GM12878 (cell line): ENCODE measurements around the gene NPHP1.

ENCODE experiments used
- EZH2 ChIP-seq: IDR thresholded peaks from 2 replicates; pipeline ENCODE4 v1.6.1; 2012; ENCODE audit warnings: low read depth, mild to moderate bottlenecking, control low read depth, inconsistent platforms, low read length, borderline replicate concordance; ENCODE audit not compliant: control insufficient read depth
- TF ChIP-seq, protein P1 (sequence below), 3 experiments: IDR thresholded peaks in 2 of 3; conservative IDR thresholded peaks in 1 of 3; 2 replicates each; pipeline ENCODE4 v1.5.1; 2011; ENCODE audit warnings: low read depth in 3 of 3, low read length in 3 of 3, mild to moderate bottlenecking in 3 of 3, control low read depth in 2 of 3, moderate library complexity in 2 of 3, inconsistent platforms in 1 of 3, mixed read lengths in 1 of 3; ENCODE audit not compliant: control insufficient read depth in 2 of 3, insufficient read depth in 1 of 3; ENCODE audit errors: extremely low read depth in 1 of 3

DNA sequence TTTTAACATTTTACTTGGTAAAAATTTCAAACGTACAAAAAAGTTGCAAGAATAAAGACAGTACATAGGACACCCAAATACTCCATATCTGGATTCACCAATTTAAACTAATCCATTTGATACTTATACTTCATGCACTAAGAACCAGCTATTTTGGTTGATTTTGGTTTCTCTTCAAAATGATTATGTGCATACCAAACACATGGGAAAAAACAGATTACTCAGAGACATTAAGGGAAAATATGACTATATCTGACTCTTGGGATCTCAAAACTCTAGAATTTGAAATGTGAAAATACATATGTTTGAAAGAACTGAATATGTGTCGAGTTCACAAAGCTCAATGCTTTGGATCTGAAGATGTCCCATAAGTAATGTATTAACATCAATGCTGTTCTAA, 73.6 kb downstream of the NPHP1 start:
- TF ChIP-seq, protein P1, sequence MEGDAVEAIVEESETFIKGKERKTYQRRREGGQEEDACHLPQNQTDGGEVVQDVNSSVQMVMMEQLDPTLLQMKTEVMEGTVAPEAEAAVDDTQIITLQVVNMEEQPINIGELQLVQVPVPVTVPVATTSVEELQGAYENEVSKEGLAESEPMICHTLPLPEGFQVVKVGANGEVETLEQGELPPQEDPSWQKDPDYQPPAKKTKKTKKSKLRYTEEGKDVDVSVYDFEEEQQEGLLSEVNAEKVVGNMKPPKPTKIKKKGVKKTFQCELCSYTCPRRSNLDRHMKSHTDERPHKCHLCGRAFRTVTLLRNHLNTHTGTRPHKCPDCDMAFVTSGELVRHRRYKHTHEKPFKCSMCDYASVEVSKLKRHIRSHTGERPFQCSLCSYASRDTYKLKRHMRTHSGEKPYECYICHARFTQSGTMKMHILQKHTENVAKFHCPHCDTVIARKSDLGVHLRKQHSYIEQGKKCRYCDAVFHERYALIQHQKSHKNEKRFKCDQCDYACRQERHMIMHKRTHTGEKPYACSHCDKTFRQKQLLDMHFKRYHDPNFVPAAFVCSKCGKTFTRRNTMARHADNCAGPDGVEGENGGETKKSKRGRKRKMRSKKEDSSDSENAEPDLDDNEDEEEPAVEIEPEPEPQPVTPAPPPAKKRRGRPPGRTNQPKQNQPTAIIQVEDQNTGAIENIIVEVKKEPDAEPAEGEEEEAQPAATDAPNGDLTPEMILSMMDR (IDR thresholded peaks at IDR 0.05 in 2 of 3, conservative IDR thresholded peaks at IDR 0.05 in 1 of 3; ENCODE audit: control insufficient read depth in 2 of 3, extremely low read depth in 1 of 3, insufficient read depth in 1 of 3, low read depth in 3 of 3, low read length in 3 of 3), result no peak
- TF ChIP-seq EZH2, result no peak
